Measurements from ENCODE around the gene CENPH.

DNA sequence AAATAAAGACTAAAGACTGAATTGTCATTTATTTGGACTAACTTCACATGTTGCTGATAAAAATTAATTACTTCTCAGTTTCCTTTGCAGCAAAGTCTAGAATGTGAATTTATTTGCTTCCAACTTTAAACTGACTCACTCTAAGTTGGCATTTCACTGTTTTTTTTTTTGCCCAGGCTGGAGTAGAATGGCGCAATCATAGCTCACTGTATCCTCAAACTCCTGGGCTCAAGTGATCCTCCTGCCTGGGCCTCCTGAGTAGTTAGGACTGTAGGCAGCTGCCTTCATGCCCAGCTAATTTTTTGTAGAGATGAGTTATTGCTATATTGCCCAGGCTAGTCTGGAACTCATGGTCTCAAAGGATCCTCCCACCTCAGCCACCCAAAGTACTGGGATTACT lies 18.9 kb upstream of the CENPH start:
- TF ChIP-seq, protein P1, sequence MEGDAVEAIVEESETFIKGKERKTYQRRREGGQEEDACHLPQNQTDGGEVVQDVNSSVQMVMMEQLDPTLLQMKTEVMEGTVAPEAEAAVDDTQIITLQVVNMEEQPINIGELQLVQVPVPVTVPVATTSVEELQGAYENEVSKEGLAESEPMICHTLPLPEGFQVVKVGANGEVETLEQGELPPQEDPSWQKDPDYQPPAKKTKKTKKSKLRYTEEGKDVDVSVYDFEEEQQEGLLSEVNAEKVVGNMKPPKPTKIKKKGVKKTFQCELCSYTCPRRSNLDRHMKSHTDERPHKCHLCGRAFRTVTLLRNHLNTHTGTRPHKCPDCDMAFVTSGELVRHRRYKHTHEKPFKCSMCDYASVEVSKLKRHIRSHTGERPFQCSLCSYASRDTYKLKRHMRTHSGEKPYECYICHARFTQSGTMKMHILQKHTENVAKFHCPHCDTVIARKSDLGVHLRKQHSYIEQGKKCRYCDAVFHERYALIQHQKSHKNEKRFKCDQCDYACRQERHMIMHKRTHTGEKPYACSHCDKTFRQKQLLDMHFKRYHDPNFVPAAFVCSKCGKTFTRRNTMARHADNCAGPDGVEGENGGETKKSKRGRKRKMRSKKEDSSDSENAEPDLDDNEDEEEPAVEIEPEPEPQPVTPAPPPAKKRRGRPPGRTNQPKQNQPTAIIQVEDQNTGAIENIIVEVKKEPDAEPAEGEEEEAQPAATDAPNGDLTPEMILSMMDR (conservative IDR thresholded peaks at IDR 0.05), result no peak
- TF ChIP-seq EZH2 (IDR thresholded peaks at IDR 0.05; ENCODE audit: low read depth), result no peak

Data from PC-9 (cell line).